PC-3 (cell line): ENCODE measurements around the gene ACTRT3. TPM values are rescaled to one million over a fixed set of nuclear protein-coding genes. Genes with fewer than 3 reads are reported as not detected.
"Not testable (repeated sequence)": the region's sequence is repeated elsewhere in the genome, so short reads cannot be mapped to it uniquely, and the experiment has no call there.

Experiments
- ATAC-seq: fragments of 200-7000 bp; cut with Tn5 transposase; 2 replicates; pipeline ENCODE4 v1.9.1; 2020; ENCODE audit warnings: mild to moderate bottlenecking, moderate library complexity
- BruUV-seq: library from RNA; stranded (reverse); fragments of 400-500 nt; replicated peaks from 2 replicates; lab custom pipeline; 2021; lab: Mats Ljungman, UMichigan
- CTCF ChIA-PET: fragments of 300-600 bp; sonication (Branson Sonifier 250); formaldehyde crosslinking; loops from one replicate; lab custom pipeline; 2022; ENCODE audit warnings: antibody characterized with exemption; lab: Charles Lee
- POLR2A ChIA-PET: fragments of 300-600 bp; sonication (Branson Sonifier 250); formaldehyde crosslinking; loops from one replicate; lab custom pipeline; 2022; ENCODE audit warnings: antibody characterized with exemption; ENCODE audit not compliant: unreplicated experiment; lab: Charles Lee
- DNase-seq: peaks from one replicate; pipeline ENCODE4 v3.0.0-alpha.2; 2015
- H2AFZ ChIP-seq: fragments of 300-600 bp; sonication (generic); 2 replicates; pipeline ENCODE4 v1.6.0; 2016; ENCODE audit warnings: antibody characterized with exemption, low read length
- H3F3A ChIP-seq: fragments of 300-600 bp; sonication (generic); one replicate; pipeline ENCODE4 v1.6.0; 2017; ENCODE audit warnings: antibody characterized with exemption, low read length, control low read depth, mild to moderate bottlenecking; ENCODE audit not compliant: unreplicated experiment
- H3K27ac ChIP-seq: fragments of 300-600 bp; sonication (generic); 2 replicates; pipeline ENCODE4 v1.5.1; 2016; ENCODE audit warnings: mild to moderate bottlenecking, low read length
- H3K27me3 ChIP-seq: fragments of 300-600 bp; sonication (generic); 2 replicates; pipeline ENCODE4 v1.6.1; 2016; ENCODE audit warnings: low read length, mixed read lengths
- H3K36me3 ChIP-seq: fragments of 300-600 bp; sonication (generic); 2 replicates; pipeline ENCODE4 v1.6.1; 2016; ENCODE audit warnings: low read depth, mixed run types, low read length, mixed read lengths
- H3K4me1 ChIP-seq: fragments of 300-600 bp; sonication (generic); 2 replicates; pipeline ENCODE4 v1.5.1; 2016; ENCODE audit warnings: low read length; ENCODE audit not compliant: insufficient read depth
- H3K4me2 ChIP-seq: fragments of 300-600 bp; sonication (generic); 2 replicates; pipeline ENCODE4 v1.6.0; 2016; ENCODE audit warnings: low read length
- H3K4me3 ChIP-seq: fragments of 300-600 bp; sonication (generic); 2 replicates; pipeline ENCODE4 v1.5.1; 2016; ENCODE audit warnings: mild to moderate bottlenecking, low read length, mixed read lengths
- H3K79me2 ChIP-seq: fragments of 300-600 bp; sonication (generic); 2 replicates; pipeline ENCODE4 v1.6.1; 2017; ENCODE audit warnings: low read length, mixed read lengths
- H3K9ac ChIP-seq: fragments of 300-600 bp; sonication (generic); 2 replicates; pipeline ENCODE4 v1.6.0; 2016; ENCODE audit warnings: mild to moderate bottlenecking, low read length
- H3K9me2 ChIP-seq: fragments of 300-600 bp; sonication (generic); replicated peaks from 2 replicates; pipeline ENCODE4 v1.6.1; 2016; ENCODE audit warnings: mixed run types, low read length, mixed read lengths
- H3K9me3 ChIP-seq: fragments of 300-600 bp; sonication (generic); 2 replicates; pipeline ENCODE4 v1.6.1; 2016; ENCODE audit warnings: low read length, mixed read lengths
- H4K20me1 ChIP-seq: fragments of 300-600 bp; sonication (generic); 2 replicates; pipeline ENCODE4 v1.6.1; 2016; ENCODE audit warnings: low read length, mixed read lengths
- CTCF ChIP-seq: fragments of 300-600 bp; sonication (generic); conservative IDR thresholded peaks from 2 replicates; pipeline ENCODE4 v1.5.1; 2017; ENCODE audit warnings: antibody characterized with exemption, low read depth, mild to moderate bottlenecking, low read length
- EZH2 ChIP-seq: fragments of 300-600 bp; sonication (generic); IDR thresholded peaks from one replicate; pipeline ENCODE4 v1.6.1; 2017; ENCODE audit warnings: antibody characterized with exemption, mild to moderate bottlenecking, low read length; ENCODE audit not compliant: unreplicated experiment
- EZH2phosphoT487 ChIP-seq: fragments of 300-600 bp; sonication (generic); IDR thresholded peaks from 2 replicates; pipeline ENCODE4 v1.6.1; 2018; ENCODE audit warnings: mild to moderate bottlenecking, antibody characterized with exemption, low read length, borderline replicate concordance
- intact Hi-C: fragments of 100-400 bp; cut with micrococcal nuclease; formaldehyde crosslinking; loops from 2 replicates; pipeline ENCODE4 v1.9.0; 2023
- total RNA-seq: library from RNA; depleted of rRNA; stranded (reverse); fragments of >200 nt; gene quantifications from 2 replicates; pipeline ENCODE4 v1.2.3, GENCODE V29; 2014

The ACTRT3 gene
- total RNA-seq, 1 experiment from 2014 or later, result 2.6 TPM

GRCh38 chr3:169739067-169739466, 30.3 kb downstream of the ACTRT3 start:
- Histone ChIP-seq H3K27me3 (no peaks in the 10 kb centered on the region), H3K9ac (no peak overlapping the region), H3K36me3 (peaks cover 3% of the 10 kb centered on the region; the same call in 1 of the 2 replicates), H3K4me1 (0 out of 2 replicates have a peak, but pooled peaks cover 2% of the 10 kb centered on the region), H3F3A (no peaks in the 10 kb centered on the region), H3K9me2 (no peaks in the 10 kb centered on the region), H4K20me1 (no peaks in the 10 kb centered on the region), H3K4me2 (no peak overlapping the region), H3K27ac (no peak overlapping the region), H3K9me3 (0 out of 2 replicates have a peak, but pooled peaks cover 8% of the 10 kb centered on the region), H2AFZ (no peak overlapping the region), H3K79me2 (no peaks in the 10 kb centered on the region), H3K4me3 (no peak overlapping the region)
- no peak for DNase-seq
- no TSS peak for BruUV-seq
- POLR2A ChIA-PET, result interaction anchor here (0.7 kb wide), 1 partner anchor 62 kb away, joined by 8 read pairs; no protein-coding TSS in a partner anchor
- no peak for ATAC-seq
- TF ChIP-seq EZH2, result no peak
- no peak for TF ChIP-seq CTCF
- no peak for TF ChIP-seq EZH2phosphoT487
- CTCF ChIA-PET, result no interaction called here
- intact Hi-C loops, result no loop called here

GRCh38 chr3:169731857-169732256, 37.5 kb downstream of the ACTRT3 start:
- H3K4me2 ChIP-seq, H3K27ac ChIP-seq, H2AFZ ChIP-seq, H3K79me2 ChIP-seq, ATAC-seq, CTCF ChIA-PET, H3K9me3 ChIP-seq, H3K9me2 ChIP-seq, H3F3A ChIP-seq, H3K9ac ChIP-seq, DNase-seq, H4K20me1 ChIP-seq, BruUV-seq, H3K36me3 ChIP-seq, intact Hi-C loops, POLR2A ChIA-PET, H3K4me1 ChIP-seq, H3K4me3 ChIP-seq, H3K27me3 ChIP-seq: not testable (repeated sequence)

- Histone ChIP-seq H3K9ac (no peak overlapping the region), H3K27me3 (peaks cover 8% of the 10 kb centered on the region; the same call in 1 of the 2 replicates), H3K4me2 (no peak overlapping the region), H3K9me2 (no peaks in the 10 kb centered on the region), H3K36me3 (no peaks in the 10 kb centered on the region), H3F3A (no peaks in the 10 kb centered on the region), H3K27ac (no peak overlapping the region), H3K9me3 (no peaks in the 10 kb centered on the region), H3K4me1 (no peaks in the 10 kb centered on the region), H2AFZ (no peak overlapping the region), H3K79me2 (no peaks in the 10 kb centered on the region), H3K4me3 (no peak overlapping the region), H4K20me1 (no peaks in the 10 kb centered on the region)
- DNase-seq (no peak), ATAC-seq (no peak)
- ChIA-PET CTCF (no interaction called here), POLR2A (no interaction called here)
- no peak for TF ChIP-seq CTCF
- TF ChIP-seq EZH2phosphoT487, result no peak
- no peak for TF ChIP-seq EZH2
- BruUV-seq, result no TSS peak
- intact Hi-C loops, result no loop called here
Measured at GRCh38 chr3:169722724-169723123, 46.6 kb downstream of the ACTRT3 start.

- H3K27ac ChIP-seq, ATAC-seq, CTCF ChIA-PET, BruUV-seq, POLR2A ChIA-PET, H3K27me3 ChIP-seq, H2AFZ ChIP-seq, H3K4me1 ChIP-seq, H3K36me3 ChIP-seq, intact Hi-C loops, H3K9me3 ChIP-seq, H3K79me2 ChIP-seq, H3K9ac ChIP-seq, H3F3A ChIP-seq, H3K9me2 ChIP-seq, H3K4me3 ChIP-seq, H3K4me2 ChIP-seq, DNase-seq, H4K20me1 ChIP-seq: not testable (repeated sequence)
Measured at GRCh38 chr3:169718415-169718814, 50.9 kb downstream of the ACTRT3 start.
